NT2/D1 (cell line): Measurements from ENCODE around the gene SHC2.

Experiments
- DNase-seq: peaks from one replicate; pipeline ENCODE4 v3.0.0-alpha.2; 2011; ENCODE audit warnings: low read depth, low spot score
- H3K27me3 ChIP-seq: 2 replicates; pipeline ENCODE4 v1.6.0; 2011; ENCODE audit warnings: mild to moderate bottlenecking; ENCODE audit not compliant: insufficient read length, insufficient read depth
- H3K36me3 ChIP-seq: 2 replicates; pipeline ENCODE4 v1.6.1; 2011; ENCODE audit warnings: mild to moderate bottlenecking, low read length, mixed read lengths; ENCODE audit not compliant: insufficient read depth, insufficient read length
- H3K4me1 ChIP-seq: 2 replicates; pipeline ENCODE4 v1.5.1; 2011; ENCODE audit not compliant: insufficient read depth, insufficient read length
- H3K4me3 ChIP-seq: 2 replicates; pipeline ENCODE4 v1.5.1; 2011; ENCODE audit warnings: low read depth; ENCODE audit not compliant: insufficient read length
- H3K9ac ChIP-seq: 2 replicates; pipeline ENCODE4 v1.6.0; 2011; ENCODE audit warnings: low read depth; ENCODE audit not compliant: insufficient read length
- H3K9me3 ChIP-seq: 2 replicates; pipeline ENCODE4 v1.5.1; 2011; ENCODE audit warnings: mild to moderate bottlenecking, low read length; ENCODE audit not compliant: insufficient read depth
- SUZ12 ChIP-seq: IDR thresholded peaks from 2 replicates; pipeline ENCODE4 v1.6.1; 2011; ENCODE audit not compliant: insufficient read length, insufficient read depth; ENCODE audit errors: extremely low read depth
- YY1 ChIP-seq: IDR thresholded peaks from 2 replicates; pipeline ENCODE4 v1.6.1; 2011; ENCODE audit not compliant: insufficient read length, insufficient read depth
- ZNF274 ChIP-seq: IDR thresholded peaks from 2 replicates; pipeline ENCODE4 v1.6.1; 2011; ENCODE audit warnings: mild to moderate bottlenecking, low read depth, low read length

SHC2 gene

GRCh38 chr19:378706-379105 lies 82.1 kb downstream of the SHC2 start:
- no peak for TF ChIP-seq ZNF274
- no peak for TF ChIP-seq YY1
- no peak for TF ChIP-seq SUZ12
- Histone ChIP-seq H3K9me3 (no peaks in the 10 kb centered on the region), H3K9ac (no peak overlapping the region), H3K27me3 (peaks cover 8% of the 10 kb centered on the region), H3K4me3 (no peak overlapping the region), H3K36me3 (no peaks in the 10 kb centered on the region), H3K4me1 (peaks cover 13% of the 10 kb centered on the region)
- no peak for DNase-seq

DNA sequence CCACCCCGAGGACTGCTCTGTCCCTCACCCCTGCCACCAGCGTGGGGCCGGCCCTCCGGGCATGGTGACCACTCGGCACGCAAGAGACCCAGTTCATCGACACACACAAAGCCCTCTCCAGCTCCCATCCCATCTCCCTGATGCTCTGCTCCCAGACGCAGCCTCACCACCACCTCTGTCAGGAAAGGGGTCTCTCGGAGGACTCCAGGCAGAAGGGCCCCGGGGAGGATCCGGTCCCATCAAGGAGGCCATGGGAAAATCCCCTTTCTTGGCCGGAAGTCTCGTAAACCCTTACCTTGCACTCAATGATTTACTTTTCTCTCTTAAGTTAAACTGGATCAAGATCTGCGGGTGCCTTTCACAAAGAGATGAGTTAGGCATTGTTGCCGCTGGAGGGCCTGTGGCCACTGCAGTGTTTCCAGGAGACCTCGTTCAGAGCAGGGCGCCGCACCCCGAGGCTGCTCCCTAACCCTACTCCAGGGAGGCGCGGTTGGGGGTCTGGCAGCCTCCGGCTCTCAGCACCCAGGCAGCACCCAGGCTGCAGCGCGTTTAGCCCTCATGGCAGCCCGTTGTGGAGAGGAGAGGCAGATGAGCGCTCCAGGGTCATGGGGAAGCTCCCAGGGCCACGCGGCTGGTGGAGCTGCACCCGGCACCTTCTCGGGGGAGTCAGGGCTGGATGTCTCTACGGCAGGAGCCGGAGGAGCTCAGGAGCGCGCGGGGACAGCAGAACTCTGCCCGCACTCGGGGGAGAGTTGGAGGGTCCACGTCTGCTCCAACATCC lies 82.8 kb downstream of the SHC2 start:
- H3K27me3 ChIP-seq, result peaks cover 7% of the 10 kb centered on the region
- no peaks in the 10 kb centered on the region for H3K9me3 ChIP-seq
- no peaks in the 10 kb centered on the region for H3K36me3 ChIP-seq
- TF ChIP-seq YY1 (no peak), ZNF274 (no peak), SUZ12 (no peak)
- H3K9ac ChIP-seq, result no peak overlapping the region
- no peak for DNase-seq
- peaks cover 13% of the 10 kb centered on the region for H3K4me1 ChIP-seq
- no peak overlapping the region for H3K4me3 ChIP-seq

DNA sequence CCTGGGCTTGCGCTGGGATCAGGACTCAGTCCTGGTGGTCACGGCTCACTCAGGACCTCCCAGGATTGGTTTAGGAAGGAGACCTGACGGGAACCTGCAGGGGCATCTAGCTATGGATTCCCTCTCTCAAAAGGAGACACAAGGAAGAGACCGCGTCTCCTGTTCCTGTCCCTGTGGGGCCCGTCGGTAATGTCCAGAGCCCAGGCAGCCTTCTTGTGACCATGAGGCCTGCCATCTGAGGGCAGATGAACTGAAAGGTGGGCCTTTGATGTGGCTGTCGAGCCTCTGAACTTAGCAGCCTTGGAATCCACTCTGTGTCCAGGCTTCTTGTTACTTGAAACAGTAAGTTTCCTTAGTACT lies 84.7 kb downstream of the SHC2 start:
- no peaks in the 10 kb centered on the region for H3K27me3 ChIP-seq
- H3K36me3 ChIP-seq, result no peaks in the 10 kb centered on the region
- TF ChIP-seq ZNF274, result no peak
- TF ChIP-seq SUZ12, result no peak
- no peak for TF ChIP-seq YY1
- DNase-seq, result no peak
- H3K4me3 ChIP-seq, result no peak overlapping the region
- H3K9ac ChIP-seq, result no peak overlapping the region
- peaks cover 13% of the 10 kb centered on the region for H3K4me1 ChIP-seq
- no peaks in the 10 kb centered on the region for H3K9me3 ChIP-seq

DNA sequence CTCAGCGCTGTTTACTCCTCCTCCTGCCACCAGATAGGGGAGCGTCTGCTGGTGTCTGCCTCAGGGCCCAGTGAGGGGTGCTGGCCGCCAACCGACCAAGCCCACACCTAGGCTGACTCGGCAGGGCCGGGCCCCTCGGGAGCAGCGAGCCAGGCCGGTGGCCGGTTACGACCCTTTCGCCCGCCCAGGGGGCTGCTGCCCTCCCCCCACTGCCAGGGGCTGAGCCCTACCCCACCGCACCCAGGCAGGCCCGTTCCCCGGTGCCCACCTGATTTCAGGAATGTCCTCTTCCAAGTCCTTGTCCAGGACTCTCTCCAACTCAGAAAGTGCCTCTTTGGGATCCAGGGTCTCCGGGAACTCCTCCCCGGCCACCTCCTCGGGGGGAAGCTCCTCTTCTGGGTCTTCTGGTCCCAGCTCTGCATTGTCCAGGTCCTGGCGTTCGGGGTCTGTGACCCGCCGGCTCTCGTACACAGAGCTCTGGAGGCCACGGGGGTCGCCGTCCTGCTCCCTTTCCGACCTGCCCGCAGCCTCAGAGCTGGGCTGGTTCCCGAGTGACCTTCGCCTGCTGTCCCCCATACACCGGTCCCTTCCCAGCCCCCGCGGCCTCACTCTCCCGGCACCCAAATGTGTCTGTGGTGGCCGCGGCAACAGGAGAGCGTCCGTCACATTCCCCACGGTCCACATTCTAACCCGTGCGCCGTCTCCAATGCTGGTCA lies 85.3 kb downstream of the SHC2 start:
- no peak for TF ChIP-seq ZNF274
- no peak for TF ChIP-seq YY1
- no peak for TF ChIP-seq SUZ12
- Histone ChIP-seq H3K9me3 (no peaks in the 10 kb centered on the region), H3K4me3 (no peak overlapping the region), H3K27me3 (no peaks in the 10 kb centered on the region), H3K4me1 (peaks cover 13% of the 10 kb centered on the region), H3K36me3 (no peaks in the 10 kb centered on the region), H3K9ac (peak overlapping the region; percentile 27)
- no peak for DNase-seq

DNA sequence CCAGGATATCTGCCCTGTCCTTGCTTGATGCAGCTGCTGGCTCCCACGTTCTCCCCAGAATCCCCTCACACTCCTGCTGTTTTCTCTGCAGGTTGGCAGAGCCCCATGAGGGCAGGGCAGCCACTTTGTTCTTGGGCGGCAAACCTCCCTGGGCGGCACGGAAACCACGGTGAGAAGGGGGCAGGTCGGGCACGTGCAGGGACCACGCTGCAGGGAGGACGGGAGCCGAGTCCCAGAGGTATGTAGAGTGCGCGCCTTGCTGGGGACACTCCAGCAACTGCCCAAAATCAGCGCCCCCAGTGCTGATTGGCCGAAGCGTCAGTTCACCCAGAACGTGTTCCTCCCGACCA lies 86.0 kb downstream of the SHC2 start:
- no peaks in the 10 kb centered on the region for H3K36me3 ChIP-seq
- H3K9ac ChIP-seq, result no peak overlapping the region
- H3K27me3 ChIP-seq, result no peaks in the 10 kb centered on the region
- no peak for DNase-seq
- H3K4me1 ChIP-seq, result peaks cover 13% of the 10 kb centered on the region
- H3K4me3 ChIP-seq, result no peak overlapping the region
- no peaks in the 10 kb centered on the region for H3K9me3 ChIP-seq
- TF ChIP-seq ZNF274 (no peak), SUZ12 (no peak), YY1 (no peak)

DNA sequence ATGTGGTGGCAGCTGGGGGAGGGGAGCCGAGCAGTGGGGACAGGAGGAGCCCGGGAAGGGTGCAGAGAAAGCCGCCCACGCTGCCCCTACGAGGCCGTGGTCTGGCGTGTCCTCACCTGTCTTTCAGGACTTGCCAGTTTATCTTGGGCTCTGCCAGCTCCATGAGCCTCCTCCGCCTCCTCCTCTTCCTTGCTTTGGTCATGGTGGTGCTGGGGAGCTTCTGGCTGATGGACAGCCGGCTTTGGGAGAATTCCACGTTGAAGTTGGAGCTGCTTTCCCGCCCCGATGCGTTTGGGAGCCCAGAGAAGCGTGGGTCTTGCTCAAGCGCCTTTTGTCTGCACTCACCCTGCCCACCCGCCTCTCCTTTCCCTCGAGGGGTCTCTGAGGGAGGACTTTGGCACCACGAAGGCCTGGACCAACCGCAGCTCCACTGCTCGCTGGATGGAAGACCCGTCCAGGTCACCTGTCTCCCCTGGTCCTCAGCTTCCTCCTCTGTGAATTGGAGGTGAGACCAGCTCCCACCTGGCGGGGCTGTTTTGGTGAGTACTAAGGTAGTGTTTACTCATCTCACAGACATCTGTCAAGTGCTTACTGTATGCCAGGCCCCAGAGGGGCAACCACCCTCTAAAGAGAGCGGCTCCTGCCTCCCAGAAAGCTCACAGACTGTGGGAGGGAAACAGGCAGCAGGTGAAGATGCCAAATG lies 86.5 kb downstream of the SHC2 start:
- H3K4me3 ChIP-seq, result no peak overlapping the region
- DNase-seq, result no peak
- H3K27me3 ChIP-seq, result no peaks in the 10 kb centered on the region
- no peaks in the 10 kb centered on the region for H3K36me3 ChIP-seq
- TF ChIP-seq ZNF274 (no peak), YY1 (no peak), SUZ12 (no peak)
- H3K9me3 ChIP-seq, result no peaks in the 10 kb centered on the region
- no peak overlapping the region for H3K9ac ChIP-seq
- H3K4me1 ChIP-seq, result peaks cover 13% of the 10 kb centered on the region
